PC-3 (cell line): Measurements from ENCODE around the gene BCORL1. TPM values are rescaled to one million over a fixed set of nuclear protein-coding genes. Genes with fewer than 3 reads are reported as not detected.
A peak's percentile ranks its signal among the peaks of the same experiment; 100 is the strongest.

Experiments
- ATAC-seq: fragments of 200-7000 bp; cut with Tn5 transposase; 2 replicates; pipeline ENCODE4 v1.9.1; 2020; ENCODE audit warnings: mild to moderate bottlenecking, moderate library complexity
- BruUV-seq: library from RNA; stranded (reverse); fragments of 400-500 nt; replicated peaks from 2 replicates; lab custom pipeline; 2021; lab: Mats Ljungman, UMichigan
- CTCF ChIA-PET: fragments of 300-600 bp; sonication (Branson Sonifier 250); formaldehyde crosslinking; loops from one replicate; lab custom pipeline; 2022; ENCODE audit warnings: antibody characterized with exemption; lab: Charles Lee
- POLR2A ChIA-PET: fragments of 300-600 bp; sonication (Branson Sonifier 250); formaldehyde crosslinking; loops from one replicate; lab custom pipeline; 2022; ENCODE audit warnings: antibody characterized with exemption; ENCODE audit not compliant: unreplicated experiment; lab: Charles Lee
- DNase-seq: peaks from one replicate; pipeline ENCODE4 v3.0.0-alpha.2; 2015
- H2AFZ ChIP-seq: fragments of 300-600 bp; sonication (generic); 2 replicates; pipeline ENCODE4 v1.6.0; 2016; ENCODE audit warnings: antibody characterized with exemption, low read length
- H3F3A ChIP-seq: fragments of 300-600 bp; sonication (generic); one replicate; pipeline ENCODE4 v1.6.0; 2017; ENCODE audit warnings: antibody characterized with exemption, low read length, control low read depth, mild to moderate bottlenecking; ENCODE audit not compliant: unreplicated experiment
- H3K27ac ChIP-seq: fragments of 300-600 bp; sonication (generic); 2 replicates; pipeline ENCODE4 v1.5.1; 2016; ENCODE audit warnings: mild to moderate bottlenecking, low read length
- H3K27me3 ChIP-seq: fragments of 300-600 bp; sonication (generic); 2 replicates; pipeline ENCODE4 v1.6.1; 2016; ENCODE audit warnings: low read length, mixed read lengths
- H3K36me3 ChIP-seq: fragments of 300-600 bp; sonication (generic); 2 replicates; pipeline ENCODE4 v1.6.1; 2016; ENCODE audit warnings: low read depth, mixed run types, low read length, mixed read lengths
- H3K4me1 ChIP-seq: fragments of 300-600 bp; sonication (generic); 2 replicates; pipeline ENCODE4 v1.5.1; 2016; ENCODE audit warnings: low read length; ENCODE audit not compliant: insufficient read depth
- H3K4me2 ChIP-seq: fragments of 300-600 bp; sonication (generic); 2 replicates; pipeline ENCODE4 v1.6.0; 2016; ENCODE audit warnings: low read length
- H3K4me3 ChIP-seq: fragments of 300-600 bp; sonication (generic); 2 replicates; pipeline ENCODE4 v1.5.1; 2016; ENCODE audit warnings: mild to moderate bottlenecking, low read length, mixed read lengths
- H3K79me2 ChIP-seq: fragments of 300-600 bp; sonication (generic); 2 replicates; pipeline ENCODE4 v1.6.1; 2017; ENCODE audit warnings: low read length, mixed read lengths
- H3K9ac ChIP-seq: fragments of 300-600 bp; sonication (generic); 2 replicates; pipeline ENCODE4 v1.6.0; 2016; ENCODE audit warnings: mild to moderate bottlenecking, low read length
- H3K9me2 ChIP-seq: fragments of 300-600 bp; sonication (generic); replicated peaks from 2 replicates; pipeline ENCODE4 v1.6.1; 2016; ENCODE audit warnings: mixed run types, low read length, mixed read lengths
- H3K9me3 ChIP-seq: fragments of 300-600 bp; sonication (generic); 2 replicates; pipeline ENCODE4 v1.6.1; 2016; ENCODE audit warnings: low read length, mixed read lengths
- H4K20me1 ChIP-seq: fragments of 300-600 bp; sonication (generic); 2 replicates; pipeline ENCODE4 v1.6.1; 2016; ENCODE audit warnings: low read length, mixed read lengths
- CTCF ChIP-seq: fragments of 300-600 bp; sonication (generic); conservative IDR thresholded peaks from 2 replicates; pipeline ENCODE4 v1.5.1; 2017; ENCODE audit warnings: antibody characterized with exemption, low read depth, mild to moderate bottlenecking, low read length
- EZH2 ChIP-seq: fragments of 300-600 bp; sonication (generic); IDR thresholded peaks from one replicate; pipeline ENCODE4 v1.6.1; 2017; ENCODE audit warnings: antibody characterized with exemption, mild to moderate bottlenecking, low read length; ENCODE audit not compliant: unreplicated experiment
- EZH2phosphoT487 ChIP-seq: fragments of 300-600 bp; sonication (generic); IDR thresholded peaks from 2 replicates; pipeline ENCODE4 v1.6.1; 2018; ENCODE audit warnings: mild to moderate bottlenecking, antibody characterized with exemption, low read length, borderline replicate concordance
- intact Hi-C: fragments of 100-400 bp; cut with micrococcal nuclease; formaldehyde crosslinking; loops from 2 replicates; pipeline ENCODE4 v1.9.0; 2023
- total RNA-seq: library from RNA; depleted of rRNA; stranded (reverse); fragments of >200 nt; gene quantifications from 2 replicates; pipeline ENCODE4 v1.2.3, GENCODE V29; 2014

The BCORL1 gene
- total RNA-seq, 1 experiment from 2014 or later: 3.1 TPM

DNA sequence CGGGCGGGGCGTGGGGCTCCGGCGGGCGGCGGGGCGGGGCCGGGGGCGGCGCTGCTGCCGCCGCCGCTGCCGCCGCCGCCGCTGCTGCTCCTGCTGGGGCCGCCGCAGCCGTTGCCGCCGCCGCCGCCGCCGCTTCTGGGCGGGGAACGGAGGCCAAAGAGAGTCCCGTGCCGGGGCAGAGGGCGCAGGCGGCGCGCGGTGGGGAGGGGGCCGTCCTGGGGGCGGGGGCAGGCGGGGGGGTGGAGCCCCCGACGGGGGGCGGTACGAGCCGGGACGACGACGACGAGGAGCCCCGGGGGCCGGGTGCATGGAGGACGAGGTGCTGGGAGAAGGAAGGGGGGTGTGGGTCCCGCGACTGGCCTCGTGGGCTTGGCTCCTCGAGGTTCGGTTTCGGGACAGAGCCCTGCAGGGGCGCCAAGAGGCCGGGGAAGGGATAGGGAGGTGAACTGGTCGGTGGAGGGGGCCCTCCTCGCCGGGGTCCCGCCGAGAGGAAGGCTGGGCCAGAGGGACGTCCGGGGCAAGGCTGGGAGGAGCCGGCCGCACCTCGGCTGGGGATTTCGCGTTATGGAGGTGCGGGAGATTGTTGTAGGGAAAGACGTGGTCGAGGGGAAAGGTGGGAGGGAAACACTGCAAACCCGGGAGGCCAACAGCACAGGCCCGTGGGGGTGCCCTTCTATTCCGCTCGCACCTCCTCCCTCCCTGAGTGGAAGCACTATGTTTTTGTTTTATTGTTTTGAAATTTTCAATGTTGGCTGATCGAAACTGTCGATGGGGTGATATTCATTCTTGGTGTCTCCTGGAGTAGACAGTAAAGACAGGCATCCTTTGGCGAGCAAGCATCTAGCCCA lies 1.9 kb downstream of the BCORL1 start:
- peak overlapping the region; percentile 79 for H3K4me3 ChIP-seq
- no TSS peak for BruUV-seq
- H3K27ac ChIP-seq: no peak overlapping the region
- peak; percentile 2; the same call in 1 of the 2 replicates for ATAC-seq
- H3K4me1 ChIP-seq: peaks cover 5% of the 10 kb centered on the region; the same call in 1 of the 2 replicates
- H2AFZ ChIP-seq: peak overlapping the region; percentile 81
- no peaks in the 10 kb centered on the region for H3F3A ChIP-seq
- H3K36me3 ChIP-seq: no peaks in the 10 kb centered on the region
- TF ChIP-seq CTCF: no peak
- TF ChIP-seq EZH2phosphoT487: no peak
- TF ChIP-seq EZH2: no peak
- no peaks in the 10 kb centered on the region for H3K27me3 ChIP-seq
- no peaks in the 10 kb centered on the region for H4K20me1 ChIP-seq
- ChIA-PET CTCF (no interaction called here), POLR2A (no interaction called here)
- peak overlapping the region; percentile 87 for H3K4me2 ChIP-seq
- no peaks in the 10 kb centered on the region for H3K9me3 ChIP-seq
- H3K9ac ChIP-seq: peak overlapping the region; percentile 55; the same call in 1 of the 2 replicates
- H3K9me2 ChIP-seq: no peaks in the 10 kb centered on the region
- no peak for DNase-seq
- intact Hi-C loops: no loop called here
- H3K79me2 ChIP-seq: peaks cover 15% of the 10 kb centered on the region; the same call in 1 of the 2 replicates

- no peak overlapping the region for H3K9ac ChIP-seq
- no peak overlapping the region for H3K4me2 ChIP-seq
- H3K27ac ChIP-seq: no peak overlapping the region
- no peak overlapping the region for H2AFZ ChIP-seq
- H3K36me3 ChIP-seq: no peaks in the 10 kb centered on the region
- DNase-seq (no peak), ATAC-seq (no peak)
- no peaks in the 10 kb centered on the region for H3F3A ChIP-seq
- no peaks in the 10 kb centered on the region for H3K27me3 ChIP-seq
- H3K4me1 ChIP-seq: no peaks in the 10 kb centered on the region; the same call in 1 of the 2 replicates
- no TSS peak for BruUV-seq
- intact Hi-C loops: no loop called here
- ChIA-PET CTCF (no interaction called here), POLR2A (no interaction called here)
- no peaks in the 10 kb centered on the region for H3K9me2 ChIP-seq
- no peaks in the 10 kb centered on the region for H4K20me1 ChIP-seq
- H3K9me3 ChIP-seq: no peaks in the 10 kb centered on the region
- H3K79me2 ChIP-seq: peaks cover 15% of the 10 kb centered on the region; the same call in 1 of the 2 replicates
- H3K4me3 ChIP-seq: no peak overlapping the region
- no peak for TF ChIP-seq EZH2
- TF ChIP-seq CTCF: no peak
- TF ChIP-seq EZH2phosphoT487: no peak
Measured at GRCh38 chrX:129987871-129988270, 5.4 kb downstream of the BCORL1 start.

DNA sequence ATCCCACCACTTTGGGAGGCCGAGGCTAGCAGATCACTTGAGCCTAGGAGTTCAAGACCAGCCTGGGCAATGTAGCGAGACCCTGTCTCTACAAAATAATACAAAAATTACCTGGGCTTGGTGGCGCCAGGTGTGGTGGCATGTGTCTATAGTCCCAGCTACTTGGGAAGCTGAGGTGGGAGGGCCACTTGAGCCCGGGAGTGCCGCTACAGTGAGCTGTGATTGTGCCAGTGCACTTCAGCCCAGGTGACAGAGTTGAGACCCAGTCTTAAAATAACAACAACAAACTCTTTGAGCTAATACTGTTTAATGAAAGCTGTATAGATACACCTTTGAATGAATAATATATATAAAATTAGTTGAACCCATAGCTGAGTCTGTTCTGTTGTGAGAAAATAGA lies 9.7 kb downstream of the BCORL1 start:
- Histone ChIP-seq H2AFZ (no peak overlapping the region), H3K4me1 (peaks cover 9% of the 10 kb centered on the region; the same call in 1 of the 2 replicates), H3K27ac (no peak overlapping the region), H3K4me3 (no peak overlapping the region), H3K4me2 (no peak overlapping the region), H3K9ac (no peak overlapping the region), H3F3A (no peaks in the 10 kb centered on the region), H3K9me2 (no peaks in the 10 kb centered on the region), H3K9me3 (no peaks in the 10 kb centered on the region), H3K36me3 (no peaks in the 10 kb centered on the region), H4K20me1 (no peaks in the 10 kb centered on the region), H3K79me2 (no peaks in the 10 kb centered on the region), H3K27me3 (no peaks in the 10 kb centered on the region)
- TF ChIP-seq EZH2phosphoT487: no peak
- TF ChIP-seq CTCF: no peak
- no peak for TF ChIP-seq EZH2
- ChIA-PET CTCF (no interaction called here), POLR2A (no interaction called here)
- no peak for DNase-seq
- BruUV-seq: no TSS peak
- intact Hi-C loops: no loop called here
- ATAC-seq: no peak
